HepG2 (cell line): ENCODE measurements around the gene TM9SF4. TPM values are rescaled to one million over a fixed set of nuclear protein-coding genes. Genes with fewer than 3 reads are reported as not detected.

Source experiments
- BRF2 ChIP-seq: sonication (generic); formaldehyde crosslinking; IDR thresholded peaks from 2 replicates; pipeline ENCODE4 v1.8.1; 2022; ENCODE audit warnings: mild to moderate bottlenecking, missing genetic modification reagents
- CEBPG ChIP-seq: IDR thresholded peaks from 2 replicates; pipeline ENCODE4 v1.6.1; 2016
- CTCF ChIP-seq: sonication (generic); formaldehyde crosslinking; IDR thresholded peaks from 2 replicates; pipeline ENCODE4 v1.5.0; 2020; ENCODE audit warnings: mild to moderate bottlenecking, missing genetic modification reagents, moderate library complexity
- FIP1L1 ChIP-seq: fragments of 200-400 bp; formaldehyde crosslinking; IDR thresholded peaks from 2 replicates; pipeline ENCODE4 v1.6.1; 2018; ENCODE audit warnings: low read depth, mild to moderate bottlenecking, low read length, moderate library complexity, borderline replicate concordance; ENCODE audit not compliant: insufficient read depth
- GABPB1 ChIP-seq: IDR thresholded peaks from 2 replicates; pipeline ENCODE4 v1.6.1; 2016; ENCODE audit warnings: mild to moderate bottlenecking, missing genetic modification reagents, moderate library complexity, missing compliant biosample characterization
- GFI1 ChIP-seq: sonication (generic); formaldehyde crosslinking; IDR thresholded peaks from 2 replicates; pipeline ENCODE4 v1.5.0; 2020; ENCODE audit warnings: missing genetic modification reagents, mild to moderate bottlenecking, borderline replicate concordance
- JARID2 ChIP-seq: sonication (generic); formaldehyde crosslinking; IDR thresholded peaks from 2 replicates; pipeline ENCODE4 v1.8.1; 2023; ENCODE audit warnings: missing genetic modification reagents, inconsistent platforms; ENCODE audit not compliant: insufficient replicate concordance
- KDM2A ChIP-seq: sonication (generic); formaldehyde crosslinking; IDR thresholded peaks from 2 replicates; pipeline ENCODE4 v1.4.0; 2020; ENCODE audit warnings: low read depth, missing genetic modification reagents, borderline replicate concordance
- SALL1 ChIP-seq: sonication (generic); formaldehyde crosslinking; IDR thresholded peaks from 2 replicates; pipeline ENCODE4 v1.8.0; 2022; ENCODE audit warnings: mild to moderate bottlenecking, missing genetic modification reagents
- TGIF2 ChIP-seq: IDR thresholded peaks from 2 replicates; pipeline ENCODE4 v1.6.1; 2016; ENCODE audit warnings: control low read depth, missing compliant biosample characterization
- U2AF2 ChIP-seq: fragments of 200-400 bp; formaldehyde crosslinking; IDR thresholded peaks from 2 replicates; pipeline ENCODE4 v1.6.1; 2017; ENCODE audit warnings: low read depth, mild to moderate bottlenecking, low read length
- UBTF ChIP-seq: sonication (generic); formaldehyde crosslinking; IDR thresholded peaks from 2 replicates; pipeline ENCODE4 v1.4.0; 2020; ENCODE audit warnings: mild to moderate bottlenecking, missing genetic modification reagents
- XRCC5 ChIP-seq: fragments of 200-400 bp; formaldehyde crosslinking; optimal IDR thresholded peaks from 2 replicates; pipeline ENCODE3; 2017; ENCODE audit warnings: mild to moderate bottlenecking, low read length
- ZBTB33 ChIP-seq: sonication (generic); formaldehyde crosslinking; IDR thresholded peaks from 2 replicates; pipeline ENCODE4 v1.4.0; 2020; ENCODE audit warnings: missing genetic modification reagents
- ZBTB7B ChIP-seq: sonication (generic); formaldehyde crosslinking; IDR thresholded peaks from 2 replicates; pipeline ENCODE4 v1.4.0; 2020; ENCODE audit warnings: missing genetic modification reagents
- ZFP36 ChIP-seq: fragments of 150-350 bp; IDR thresholded peaks from 2 replicates; pipeline ENCODE4 v1.6.1; 2018; ENCODE audit warnings: borderline replicate concordance, low read length, low read depth; ENCODE audit not compliant: partially characterized antibody
- ZFY ChIP-seq: sonication (generic); formaldehyde crosslinking; IDR thresholded peaks from 2 replicates; pipeline ENCODE4 v1.4.0; 2020; ENCODE audit warnings: missing genetic modification reagents
- ZNF12 ChIP-seq: sonication (generic); formaldehyde crosslinking; IDR thresholded peaks from 2 replicates; pipeline ENCODE4 v1.5.0; 2020; ENCODE audit warnings: missing genetic modification reagents
- ZNF225 ChIP-seq: sonication (generic); formaldehyde crosslinking; IDR thresholded peaks from 2 replicates; pipeline ENCODE4 v1.4.0; 2020; ENCODE audit warnings: mild to moderate bottlenecking, missing genetic modification reagents
- ZNF530 ChIP-seq: sonication (generic); formaldehyde crosslinking; IDR thresholded peaks from 2 replicates; pipeline ENCODE4 v1.5.0; 2020; ENCODE audit warnings: low read depth, mild to moderate bottlenecking, missing genetic modification reagents
- ZNF619 ChIP-seq: sonication (generic); formaldehyde crosslinking; IDR thresholded peaks from 2 replicates; pipeline ENCODE4 v1.4.0; 2020; ENCODE audit warnings: mild to moderate bottlenecking, missing genetic modification reagents
- ZNF629 ChIP-seq: sonication (generic); formaldehyde crosslinking; conservative IDR thresholded peaks from 2 replicates; pipeline ENCODE4 v1.5.0; 2020; ENCODE audit warnings: missing genetic modification reagents
- ZSCAN12 ChIP-seq: sonication (generic); formaldehyde crosslinking; IDR thresholded peaks from 2 replicates; pipeline ENCODE4 v1.9.0; 2021; ENCODE audit warnings: mild to moderate bottlenecking, missing genetic modification reagents
- ZSCAN31 ChIP-seq: sonication (generic); formaldehyde crosslinking; IDR thresholded peaks from 2 replicates; pipeline ENCODE4 v1.5.0; 2020; ENCODE audit warnings: low read depth, mild to moderate bottlenecking, missing genetic modification reagents
- polyA plus RNA-seq, 8 experiments: library from polyadenylated mRNA; depleted of rRNA in 3 of 8; stranded (reverse) in 7 of 8; unstranded in 1 of 8; fragments of >200 nt; fragmentation: Illumina TruSeq in 4 of 8; extraction: Trizol in 4 of 8; gene quantifications; 2 replicates each; pipeline versions ENCODE4 v1.2.1 to v1.2.3, GENCODE V29; 2011 to 2016; ENCODE audit warnings: low read depth in 4 of 8, missing spikeins in 1 of 8, mixed read lengths in 1 of 8; ENCODE audit not compliant: insufficient read depth in 1 of 8
- total RNA-seq, 5 experiments: library from RNA; depleted of rRNA; stranded (reverse); fragments of >200 nt; fragmentation: Illumina TruSeq; extraction: Trizol; gene quantifications; 2 replicates each; pipeline ENCODE4 v1.2.3, GENCODE V29; 2016; ENCODE audit warnings: low read depth in 1 of 5

TM9SF4 gene
- total and polyA plus RNA-seq, 2 of the 13 experiments (the other 11 are each of a cell fraction or from before 2014, with no cell fraction given), result 53.5 to 171 TPM

DNA sequence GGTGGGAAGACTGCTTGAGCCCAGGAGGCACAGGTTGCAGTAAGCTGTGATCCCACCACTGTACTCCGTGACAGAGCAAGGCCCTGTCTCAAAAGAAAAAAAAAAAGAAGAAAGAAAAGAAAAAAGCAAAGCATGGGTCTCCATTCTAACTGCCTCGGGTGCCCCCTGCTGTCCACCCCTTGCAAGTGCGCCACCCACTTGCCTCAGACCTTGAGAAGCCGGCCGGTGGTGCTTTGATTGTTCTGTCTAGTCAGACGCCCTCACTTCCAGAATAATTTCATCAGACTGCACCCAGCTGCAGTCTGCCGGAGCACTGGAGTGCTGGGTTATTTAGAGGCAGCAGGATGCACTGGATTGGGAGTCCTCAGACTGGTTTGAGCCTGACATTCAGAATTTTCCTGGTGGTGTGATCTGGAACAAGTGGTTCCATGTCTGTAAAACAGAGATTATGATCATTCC lies 17.6 kb upstream of the TM9SF4 start (continued):
- TF ChIP-seq ZSCAN12 (CRISPR knock-in tag) (0 out of 2 replicates have a peak, but pooled peaks have one; percentile 61), ZBTB7B (CRISPR knock-in tag) (peak; percentile 40; the same call in 1 of the 2 replicates), XRCC5 (peak; percentile 84), GABPB1 (0 out of 2 replicates have a peak, but pooled peaks have one; percentile 20), JARID2 (peak; percentile 69), KDM2A (CRISPR knock-in tag) (peak; percentile 68), ZNF619 (CRISPR knock-in tag) (0 out of 2 replicates have a peak, but pooled peaks have one; percentile 47), ZBTB33 (CRISPR knock-in tag) (peak; percentile 22; the same call in 1 of the 2 replicates), BRF2 (CRISPR knock-in tag) (no peak), GFI1 (0 out of 2 replicates have a peak, but pooled peaks have one; percentile 30), ZNF12 (CRISPR knock-in tag) (peak; percentile 34; the same call in 1 of the 2 replicates), ZSCAN31 (CRISPR knock-in tag) (no peak), CTCF (CRISPR knock-in tag) (peak; percentile 92), CEBPG (CRISPR knock-in tag) (peak; percentile 62), U2AF2 (peak; percentile 83; the same call in 1 of the 2 replicates), UBTF (CRISPR knock-in tag) (0 out of 2 replicates have a peak, but pooled peaks have one; percentile 25), SALL1 (CRISPR knock-in tag) (0 out of 2 replicates have a peak, but pooled peaks have one; percentile 25), TGIF2 (CRISPR knock-in tag) (0 out of 2 replicates have a peak, but pooled peaks have one; percentile 19), ZFY (CRISPR knock-in tag) (0 out of 2 replicates have a peak, but pooled peaks have one; percentile 17), ZNF629 (CRISPR knock-in tag) (0 out of 2 replicates have a peak, but pooled peaks have one; percentile 7), ZNF225 (CRISPR knock-in tag) (no peak), ZFP36 (peak; percentile 34), ZNF530 (CRISPR knock-in tag) (no peak), FIP1L1 (no peak)
